WTC11 (cell line): ENCODE results near the gene HOXA5. TPM values are rescaled to one million over a fixed set of nuclear protein-coding genes. Genes with fewer than 3 reads are reported as not detected.

Experiments
- ATAC-seq: fragments of 200-7000 bp; cut with Tn5 transposase; 2 replicates; pipeline ENCODE4 v1.10.0; 2021; ENCODE audit warnings: mild to moderate bottlenecking, moderate library complexity
- CTCF ChIA-PET: fragments of 300-600 bp; sonication (Branson Sonifier 250); formaldehyde crosslinking; loops from one replicate; lab custom pipeline; 2021; ENCODE audit warnings: antibody characterized with exemption; lab: Charles Lee
- POLR2A ChIA-PET: fragments of 350-600 bp; sonication (Branson Sonifier 250); formaldehyde crosslinking; loops from one replicate; lab custom pipeline; 2021; ENCODE audit warnings: antibody characterized with exemption; lab: Charles Lee
- DNase-seq: peaks from one replicate; pipeline ENCODE4 v3.0.0; 2021; ENCODE audit warnings: low spot score
- H3K27ac Mint-ChIP-seq: 2 replicates; pipeline ENCODE4 v1.8.0; 2021; ENCODE audit warnings: mixed read lengths
- H3K27me3 Mint-ChIP-seq: 2 replicates; pipeline ENCODE4 v1.8.0; 2021; ENCODE audit warnings: low read depth, mild to moderate bottlenecking, moderate library complexity, mixed read lengths
- H3K36me3 Mint-ChIP-seq: 2 replicates; pipeline ENCODE4 v1.8.0; 2021; ENCODE audit warnings: mixed read lengths
- H3K4me1 Mint-ChIP-seq: 2 replicates; pipeline ENCODE4 v1.8.0; 2022; ENCODE audit warnings: mixed read lengths
- H3K4me3 Mint-ChIP-seq: 2 replicates; pipeline ENCODE4 v1.8.0; 2021; ENCODE audit warnings: mild to moderate bottlenecking, moderate library complexity, mixed read lengths
- H3K9me3 Mint-ChIP-seq: 2 replicates; pipeline ENCODE4 v1.8.0; 2021; ENCODE audit warnings: mixed read lengths
- CDX4 ChIP-seq: fragments of 250-450 bp; sonication (Bioruptor Pico); IDR thresholded peaks from 2 replicates; pipeline ENCODE4 v1.9.0; 2021; ENCODE audit warnings: moderate library complexity, mild to moderate bottlenecking, inconsistent platforms, borderline replicate concordance
- CTCF ChIP-seq: fragments of 200-600 bp; IDR thresholded peaks from 2 replicates; pipeline ENCODE4 v1.8.0; 2022; ENCODE audit warnings: antibody characterized with exemption
- FOXK1 ChIP-seq: sonication (generic); formaldehyde crosslinking; IDR thresholded peaks from 2 replicates; pipeline ENCODE4 v1.8.0; 2022; ENCODE audit warnings: mild to moderate bottlenecking, moderate library complexity, missing genetic modification reagents
- NR3C1 ChIP-seq: sonication (generic); formaldehyde crosslinking; conservative IDR thresholded peaks from 2 replicates; pipeline ENCODE4 v1.8.1; 2023; ENCODE audit warnings: low read depth, mild to moderate bottlenecking, missing genetic modification reagents
- PRDM15 ChIP-seq: sonication (generic); formaldehyde crosslinking; IDR thresholded peaks from 2 replicates; pipeline ENCODE4 v1.8.0; 2022; ENCODE audit warnings: missing genetic modification reagents
- SMAD4 ChIP-seq: sonication (generic); formaldehyde crosslinking; IDR thresholded peaks from 2 replicates; pipeline ENCODE4 v1.8.0; 2022; ENCODE audit warnings: mild to moderate bottlenecking, missing genetic modification reagents
- SP1 ChIP-seq: sonication (generic); formaldehyde crosslinking; conservative IDR thresholded peaks from 2 replicates; pipeline ENCODE4 v1.8.1; 2022; ENCODE audit warnings: missing genetic modification reagents
- TEAD4 ChIP-seq: sonication (generic); formaldehyde crosslinking; IDR thresholded peaks from 2 replicates; pipeline ENCODE4 v1.8.0; 2022; ENCODE audit warnings: mild to moderate bottlenecking, missing genetic modification reagents
- ZBTB43 ChIP-seq: sonication (generic); formaldehyde crosslinking; IDR thresholded peaks from 2 replicates; pipeline ENCODE4 v1.8.1; 2023; ENCODE audit warnings: mild to moderate bottlenecking, missing genetic modification reagents
- ZNF532 ChIP-seq: fragments of 250-450 bp; sonication (Bioruptor Pico); IDR thresholded peaks from 2 replicates; pipeline ENCODE4 v1.9.0; 2021; ENCODE audit warnings: mild to moderate bottlenecking, borderline replicate concordance
- total RNA-seq: library from RNA; stranded (reverse); gene quantifications from 3 replicates; pipeline ENCODE4 v1.2.3, GENCODE V29; 2021

HOXA5 gene
- total RNA-seq, 1 experiment from 2014 or later, result not detected

- TF ChIP-seq NR3C1 (CRISPR knock-in tag) (no peak), ZNF532 (no peak), SP1 (CRISPR knock-in tag) (no peak), SMAD4 (no peak), ZBTB43 (no peak)
These were observed 18.5 kb upstream of the HOXA5 start (continued) for GRCh38 chr7:27161721-27162560.

GRCh38 chr7:27161214-27161720 lies 17.8 kb upstream of the HOXA5 start:
- Mint-ChIP-seq H3K4me3 (peak overlapping the region; percentile 29), H3K27ac (no peak overlapping the region), H3K27me3 (peaks cover 100% of the 10 kb centered on the region), H3K36me3 (no peaks in the 10 kb centered on the region), H3K9me3 (no peaks in the 10 kb centered on the region), H3K4me1 (peaks cover 11% of the 10 kb centered on the region)
- ChIA-PET CTCF (interaction anchor here (0.6 to 3.1 kb wide), 47 partner anchors 8 to 1304 kb away, joined by 3 to 74 read pairs (median 4); partner anchors contain the start of genes HOXA1, HOXA3, HOXA4 and HOXA5), POLR2A (interaction anchor here (0.9 kb wide), 1 partner anchor 65 kb away, joined by 4 read pairs; no protein-coding TSS in a partner anchor)
- ATAC-seq (no peak), DNase-seq (no peak)
- TF ChIP-seq CTCF, result no peak
- TF ChIP-seq ZBTB43, result no peak
- peak; percentile 85; the same call in 1 of the 2 replicates for TF ChIP-seq CDX4 (CRISPR knock-in tag)
- TF ChIP-seq FOXK1 (CRISPR knock-in tag), result no peak
- TF ChIP-seq ZNF532, result no peak
- TF ChIP-seq PRDM15 (CRISPR knock-in tag), result no peak
- no peak for TF ChIP-seq TEAD4
